Measurements from ENCODE around the gene ALKBH2.

Gene ALKBH2

GRCh38 chr12:109113661-109114321, 20.5 kb upstream of the ALKBH2 start:
- DNase-seq, result no peak

DNA sequence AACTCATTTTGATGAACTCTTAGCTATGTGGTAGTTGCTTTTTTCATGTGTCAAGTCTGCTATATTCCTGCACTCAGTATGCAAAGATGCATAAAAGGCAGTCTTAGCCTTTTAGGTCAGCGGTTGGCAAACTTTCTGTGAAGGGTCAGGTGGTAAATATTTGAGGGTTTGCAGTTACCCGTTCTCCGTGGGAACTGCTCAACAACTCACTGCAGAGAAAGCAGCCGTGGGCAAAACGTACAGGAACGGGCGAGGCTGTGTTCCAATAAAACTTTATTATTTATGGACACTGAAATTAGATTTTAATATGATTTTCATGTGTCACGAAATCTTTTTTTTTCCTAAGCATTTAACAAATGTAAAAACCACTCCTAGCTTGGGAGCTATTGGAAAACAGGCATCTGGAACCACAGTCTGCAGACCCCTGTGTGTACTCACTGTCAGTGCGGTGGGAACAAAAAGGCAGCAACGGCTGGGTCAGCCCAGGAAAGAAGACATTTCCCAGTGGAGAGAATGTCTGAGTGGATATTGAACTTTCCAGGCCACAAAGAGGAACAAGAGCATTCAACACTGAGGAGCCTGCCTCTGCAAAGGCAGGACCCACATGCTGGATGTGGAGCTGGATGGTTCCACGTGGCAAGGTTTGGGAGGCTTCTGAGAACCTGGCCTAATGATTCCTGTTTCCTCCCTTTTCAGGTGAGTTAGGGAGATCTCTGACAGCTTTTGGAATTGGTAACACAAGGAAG, 19.6 kb upstream of the ALKBH2 start:
- no peak for DNase-seq

DNA sequence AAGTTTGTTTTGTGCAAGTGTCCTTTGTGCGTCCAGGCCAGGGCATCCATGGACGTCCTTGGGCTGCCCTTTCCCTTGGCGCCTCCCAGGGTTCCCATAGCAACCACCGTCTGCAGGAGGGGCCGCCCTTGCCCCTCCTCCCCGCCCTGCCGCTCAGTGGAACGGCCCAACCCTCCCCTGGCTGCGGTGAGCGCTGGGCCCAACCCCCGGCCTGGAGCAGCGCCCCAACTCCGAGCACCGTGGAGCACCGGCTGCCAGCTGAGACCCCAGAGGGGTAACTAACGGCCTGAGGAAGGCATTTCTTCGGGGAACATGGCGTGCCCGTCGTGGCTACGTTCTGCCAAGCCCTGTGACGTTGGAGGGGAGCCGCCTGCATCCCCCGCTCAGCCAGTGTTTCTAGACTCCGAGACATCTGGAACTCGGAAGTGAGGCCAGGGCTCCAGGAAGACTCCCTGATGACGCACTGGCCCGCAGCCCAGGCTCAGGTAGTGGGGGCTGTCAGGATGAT, 17.8 kb upstream of the ALKBH2 start:
- peak; percentile 48 to 54 for DNase-seq

DNA sequence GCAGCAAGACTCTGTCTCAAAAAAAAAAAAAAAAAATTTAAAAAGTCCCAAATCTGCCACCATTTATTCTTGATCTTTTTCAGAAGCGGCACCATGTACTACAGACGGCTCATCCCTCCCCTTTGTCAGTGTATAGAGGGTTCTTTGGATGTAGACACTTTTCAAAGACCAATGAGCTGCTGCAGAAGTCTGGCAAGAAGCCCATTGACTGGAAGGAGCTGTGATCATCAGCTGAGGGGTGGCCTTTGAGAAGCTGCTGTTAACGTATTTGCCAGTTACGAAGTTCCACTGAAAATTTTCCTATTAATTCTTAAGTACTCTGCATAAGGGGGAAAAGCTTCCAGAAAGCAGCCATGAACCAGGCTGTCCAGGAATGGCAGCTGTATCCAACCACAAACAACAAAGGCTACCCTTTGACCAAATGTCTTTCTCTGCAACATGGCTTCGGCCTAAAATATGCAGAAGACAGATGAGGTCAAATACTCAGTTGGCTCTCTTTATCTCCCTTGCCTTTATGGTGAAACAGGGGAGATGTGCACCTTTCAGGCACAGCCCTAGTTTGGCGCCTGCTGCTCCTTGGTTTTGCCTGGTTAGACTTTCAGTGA, 16.6 kb upstream of the ALKBH2 start:
- DNase-seq, result no peak

GRCh38 chr12:109105176-109105575, 11.9 kb upstream of the ALKBH2 start:
- no peak for DNase-seq

DNA sequence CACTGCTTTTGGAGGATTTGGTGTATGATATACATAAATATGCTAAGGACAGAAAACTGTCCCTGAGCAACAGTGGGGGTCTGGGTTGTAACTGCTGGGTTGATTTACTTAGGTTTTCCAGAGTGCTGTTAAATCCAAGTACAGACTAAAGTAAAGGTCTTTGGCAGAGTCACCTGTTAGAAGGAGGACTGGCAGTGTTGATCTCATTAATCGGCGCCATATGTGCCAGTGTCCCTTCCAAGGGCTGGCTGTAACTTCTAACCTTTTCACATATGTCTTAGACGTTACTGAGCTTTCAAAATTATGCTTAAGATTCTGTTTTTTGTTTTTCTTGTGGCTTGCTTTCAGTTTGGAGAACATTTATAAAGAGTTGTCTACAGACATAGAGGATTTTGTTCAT, 9.2 kb upstream of the ALKBH2 start:
- no peak for DNase-seq

DNA sequence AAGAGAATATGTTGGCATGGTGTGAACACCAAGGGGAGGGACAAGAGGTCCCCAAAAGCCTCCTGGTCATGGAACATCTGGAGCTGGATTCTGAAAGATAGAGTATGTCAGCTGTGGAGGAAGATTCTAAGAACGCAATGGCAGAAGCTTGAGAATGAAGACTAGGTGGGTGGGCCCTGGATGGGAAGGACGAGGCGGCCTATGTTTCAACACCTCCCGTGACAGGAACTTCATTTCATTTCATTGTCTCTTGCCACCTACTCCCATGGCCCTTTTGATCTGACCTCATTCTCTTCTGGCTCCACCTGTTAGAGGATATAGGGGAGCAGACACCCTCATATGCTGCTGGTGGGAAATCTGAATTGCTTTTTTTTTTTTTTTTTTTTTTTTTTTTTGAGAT, 7.5 kb upstream of the ALKBH2 start:
- no peak for DNase-seq

GRCh38 chr12:109099431-109100020, 6.3 kb upstream of the ALKBH2 start:
- no peak for DNase-seq

DNA sequence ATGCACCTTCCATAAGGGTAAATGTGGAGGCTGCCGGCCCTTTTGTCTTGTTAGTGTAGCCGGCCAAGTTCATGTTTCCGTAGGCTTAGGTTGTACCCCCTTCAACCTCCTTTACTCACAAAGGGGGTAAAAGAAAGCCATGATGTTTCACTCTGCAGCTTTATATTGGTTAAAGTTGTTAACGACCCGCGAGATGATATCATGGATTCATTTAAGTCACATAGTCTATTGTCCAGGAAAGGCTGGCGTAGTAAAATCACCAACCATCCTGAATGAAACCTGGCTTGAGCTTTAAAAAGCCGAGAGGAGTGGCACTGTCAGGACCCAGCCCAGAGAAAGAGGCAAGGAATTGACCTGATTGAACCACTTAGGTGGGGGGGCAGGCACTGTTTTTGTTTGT, 5.4 kb upstream of the ALKBH2 start:
- no peak for DNase-seq

DNA sequence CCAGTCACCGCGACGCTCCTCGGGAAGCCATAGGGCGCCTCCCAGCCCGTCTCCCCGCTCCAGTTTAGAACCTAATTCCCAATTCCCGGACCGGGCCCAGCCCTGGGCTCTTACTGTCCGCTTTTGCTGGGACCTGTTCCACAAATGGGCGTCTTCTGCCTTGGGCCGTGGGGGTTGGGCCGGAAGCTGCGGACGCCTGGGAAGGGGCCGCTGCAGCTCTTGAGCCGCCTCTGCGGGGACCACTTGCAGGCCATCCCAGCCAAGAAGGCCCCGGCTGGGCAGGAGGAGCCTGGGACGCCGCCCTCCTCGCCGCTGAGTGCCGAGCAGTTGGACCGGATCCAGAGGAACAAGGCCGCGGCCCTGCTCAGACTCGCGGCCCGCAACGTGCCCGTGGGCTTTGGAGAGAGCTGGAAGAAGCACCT, 4.9 kb upstream of the ALKBH2 start:
- peak in 1 of 2 donors; percentile 27 for DNase-seq

DNA sequence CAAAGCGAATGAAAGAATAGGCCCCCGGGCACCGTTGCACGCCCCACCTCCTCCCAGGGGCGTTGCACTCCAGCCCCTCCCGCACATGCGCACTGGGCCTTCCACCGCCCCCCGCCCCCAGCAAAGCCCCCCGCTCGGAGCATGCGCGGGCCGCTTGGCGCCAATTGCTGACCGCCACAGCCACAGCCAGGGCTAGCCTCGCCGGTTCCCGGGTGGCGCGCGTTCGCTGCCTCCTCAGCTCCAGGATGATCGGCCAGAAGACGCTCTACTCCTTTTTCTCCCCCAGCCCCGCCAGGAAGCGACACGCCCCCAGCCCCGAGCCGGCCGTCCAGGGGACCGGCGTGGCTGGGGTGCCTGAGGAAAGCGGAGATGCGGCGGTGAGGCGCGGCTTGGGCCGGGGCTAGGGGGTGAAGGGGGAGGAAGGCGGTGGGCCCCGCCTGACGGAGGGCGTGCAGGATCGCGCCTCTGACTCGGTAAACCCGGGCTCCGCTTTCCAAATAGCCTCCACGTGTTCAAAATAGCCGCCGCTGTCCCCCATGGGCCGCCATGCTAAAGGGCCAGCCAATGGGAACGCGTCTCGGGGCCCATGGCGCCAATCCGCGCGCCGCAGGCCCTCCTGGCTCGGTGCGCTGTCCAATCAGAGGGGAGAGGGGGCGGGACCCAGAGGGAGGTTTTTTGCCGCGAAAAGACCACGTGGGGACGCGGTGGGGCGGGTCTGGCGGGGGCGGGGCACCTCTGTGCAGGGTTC, 4.3 kb upstream of the ALKBH2 start, which contains the start of gene UNG:
Gene UNG (plus strand): TSS at position 163 of the 748 bp plus-strand sequence. CDS start 83 bp downstream, at position 246.
- DNase-seq, result peak; percentile 96 to 97

- DNase-seq, result no peak
Observed at GRCh38 chr12:109097140-109097434, 3.8 kb upstream of the ALKBH2 start.

DNA sequence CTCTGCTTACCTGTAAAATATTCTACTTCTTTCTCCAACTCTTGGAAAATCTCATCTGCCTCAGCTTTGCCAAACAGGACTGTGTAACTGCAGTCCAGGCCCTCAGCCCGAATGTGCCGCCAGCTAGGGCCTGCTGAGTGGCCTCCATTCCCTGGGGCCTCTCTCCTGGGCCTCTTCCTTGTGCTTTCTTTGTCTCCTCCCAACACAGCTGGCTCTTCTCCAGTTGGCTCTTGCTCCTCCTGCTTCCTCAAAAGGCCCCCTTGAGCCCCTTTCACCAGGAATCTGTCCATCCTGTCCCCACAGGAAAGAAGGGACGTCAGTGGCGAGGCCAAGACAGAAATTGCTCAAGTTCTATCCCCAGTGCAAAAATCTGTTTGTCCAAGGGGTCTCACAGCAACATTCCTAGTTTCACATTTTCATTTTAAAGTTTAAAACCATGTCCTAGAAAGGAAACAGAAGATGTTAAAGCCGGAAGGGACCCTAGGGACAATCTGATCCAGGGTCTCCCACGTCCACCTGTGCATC, 713 bp downstream of the ALKBH2 start:
- no peak for DNase-seq

GRCh38 chr12:109089683-109090082, 3.6 kb downstream of the ALKBH2 start:
- no peak for DNase-seq

- DNase-seq, result no peak
Observed at GRCh38 chr12:109088818-109089217, 4.5 kb downstream of the ALKBH2 start.

GRCh38 chr12:109087250-109087649, 6.0 kb downstream of the ALKBH2 start:
- DNase-seq, result no peak

- DNase-seq, result no peak
Observed at GRCh38 chr12:109085590-109085989, 7.7 kb downstream of the ALKBH2 start.

DNA sequence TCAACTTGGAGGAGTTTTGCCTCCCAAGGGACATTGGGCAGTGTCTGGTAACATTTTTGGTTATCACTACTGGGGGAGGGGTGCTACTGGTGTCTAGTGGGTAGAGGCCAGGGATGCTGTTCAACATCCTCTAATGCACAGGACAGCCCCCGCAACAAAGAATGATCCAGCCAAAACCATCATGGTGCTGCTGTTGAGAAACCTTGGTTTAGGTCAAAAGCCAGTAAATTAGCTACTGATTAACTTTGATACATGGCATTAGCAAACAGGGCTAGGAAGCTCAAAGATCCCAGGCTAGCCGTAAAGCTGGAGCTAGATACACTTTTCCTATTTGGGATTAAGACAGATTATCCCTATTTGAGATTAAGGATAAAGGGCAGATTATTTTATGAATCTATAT, 8.8 kb downstream of the ALKBH2 start:
- no peak for DNase-seq

DNA sequence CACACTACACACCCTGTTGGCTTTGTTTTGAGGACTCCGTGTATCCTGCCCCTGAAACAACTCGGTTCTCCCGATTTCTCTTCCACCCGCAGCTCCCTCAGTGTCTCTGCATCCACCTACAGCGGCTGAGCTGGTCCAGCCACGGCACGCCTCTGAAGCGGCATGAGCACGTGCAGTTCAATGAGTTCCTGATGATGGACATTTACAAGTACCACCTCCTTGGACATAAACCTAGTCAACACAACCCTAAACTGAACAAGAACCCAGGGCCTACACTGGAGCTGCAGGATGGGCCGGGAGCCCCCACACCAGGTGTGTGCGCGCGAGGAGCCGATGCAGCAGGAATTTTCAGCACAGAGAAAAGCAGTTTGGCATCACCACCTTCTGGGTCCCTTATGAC, 10.5 kb downstream of the ALKBH2 start:
- DNase-seq, result no peak

- no peak for DNase-seq
Observed at GRCh38 chr12:109074866-109075265, 18.4 kb downstream of the ALKBH2 start.

DNA sequence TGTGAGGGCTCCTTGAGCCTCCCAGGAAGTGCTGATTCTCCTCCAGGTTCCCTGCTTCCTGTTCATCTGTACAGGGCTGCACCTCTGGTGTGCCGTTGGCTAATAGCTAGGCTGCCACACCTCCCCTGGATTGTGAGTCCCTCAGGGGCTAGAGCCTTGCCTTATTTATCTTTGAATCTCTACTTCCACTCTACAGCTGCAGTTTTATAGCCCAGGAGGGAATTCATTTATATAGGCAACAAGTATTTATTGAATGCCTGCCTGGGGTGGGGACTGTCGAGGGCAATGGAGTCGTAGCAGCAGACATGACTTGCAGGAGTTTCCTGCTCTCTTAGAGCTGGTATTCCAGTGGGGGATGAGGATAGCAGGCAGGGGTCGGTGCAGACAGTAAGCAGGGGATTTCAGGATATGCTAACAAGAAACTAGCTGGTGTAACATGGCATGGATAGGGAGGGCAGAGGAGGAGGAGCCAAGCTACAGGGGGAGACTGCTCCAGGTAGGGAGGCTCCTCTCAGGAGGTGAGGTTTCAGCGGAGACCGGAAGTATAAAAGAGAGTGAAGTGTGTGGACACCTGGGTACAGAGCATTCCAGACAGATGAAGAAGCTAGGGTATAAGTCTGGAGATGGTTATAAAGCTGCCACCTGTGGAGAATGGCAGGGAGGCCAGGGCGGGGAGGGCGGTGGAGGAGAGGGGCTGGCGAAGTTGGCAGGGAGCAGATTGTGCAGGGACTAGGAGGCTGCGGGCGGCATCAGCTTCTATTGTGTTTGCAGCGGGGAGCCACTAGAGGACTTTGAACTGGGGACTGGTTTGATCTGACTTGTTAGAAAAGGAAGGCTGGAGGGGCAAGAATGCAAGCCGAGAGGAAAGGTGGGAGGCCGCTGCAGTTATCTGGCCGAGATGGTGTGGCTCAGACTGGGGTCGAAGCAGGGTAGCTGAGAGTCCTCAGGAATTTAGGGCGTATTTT, 23.7 kb downstream of the ALKBH2 start:
- DNase-seq, result no peak

DNA sequence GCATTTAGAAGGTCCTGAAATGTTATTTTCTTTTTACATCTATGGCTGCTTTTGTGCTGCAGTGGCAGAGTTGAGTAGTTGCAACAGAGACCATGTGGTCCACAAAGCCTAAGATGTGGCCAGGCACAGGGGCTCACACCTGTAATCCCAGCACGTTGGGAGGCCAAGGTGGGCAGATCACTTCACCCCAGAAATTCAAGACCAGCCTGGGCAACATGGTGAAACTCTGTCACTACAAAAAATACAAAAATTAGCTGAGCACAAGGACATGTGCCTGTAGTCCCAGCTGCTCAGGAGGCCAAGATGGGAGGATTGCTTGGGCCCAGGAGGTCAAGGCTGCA, 27.4 kb downstream of the ALKBH2 start:
- DNase-seq, result no peak
